Astrocyte of the spinal cord (primary cell): ENCODE data around the gene ZNF584.
"Not testable (repeated sequence)": the region's sequence is repeated elsewhere in the genome, so short reads cannot be mapped to it uniquely, and the experiment has no call there.

Experiments
- DNase-seq: peaks from one replicate; pipeline ENCODE4 v3.0.0; 2011; ENCODE audit warnings: low read depth, low spot score
- H3K4me3 ChIP-seq: 2 replicates; pipeline ENCODE4 v1.5.1; 2011; ENCODE audit warnings: low read depth, mild to moderate bottlenecking, low read length, moderate library complexity
- CTCF ChIP-seq: IDR thresholded peaks from 2 replicates; pipeline ENCODE4 v1.5.1; 2012; ENCODE audit warnings: low read depth, mild to moderate bottlenecking, low read length, inconsistent platforms
- in situ Hi-C: cut with HindIII; loops from 2 replicates; pipeline ENCODE4 v1.10.0; 2017; ENCODE audit warnings: low sequenced_read_pairs

The ZNF584 gene

GRCh38 chr19:58398545-58398944 lies 9.9 kb upstream of the ZNF584 start:
- no peak for TF ChIP-seq CTCF
- in situ Hi-C loops: no loop called here
- DNase-seq: no peak
- H3K4me3 ChIP-seq: no peak overlapping the region

GRCh38 chr19:58399903-58400302 lies 8.5 kb upstream of the ZNF584 start:
- in situ Hi-C loops: no loop called here
- no peak overlapping the region for H3K4me3 ChIP-seq
- DNase-seq: no peak
- TF ChIP-seq CTCF: no peak

GRCh38 chr19:58400316-58400915 lies 8.0 kb upstream of the ZNF584 start:
- DNase-seq: no peak
- in situ Hi-C loops: no loop called here

GRCh38 chr19:58400916-58401839 lies 7.3 kb upstream of the ZNF584 start:
- in situ Hi-C loops: no loop called here
- peak; percentile 2 for TF ChIP-seq CTCF
- DNase-seq: peak; percentile 100
- H3K4me3 ChIP-seq: peak overlapping the region; percentile 69

More at GRCh38 chr19:58400316-58400915, 8.0 kb upstream of the ZNF584 start:
- no peak for TF ChIP-seq CTCF
- H3K4me3 ChIP-seq: peak overlapping the region; percentile 63

- in situ Hi-C loops: no loop called here
- no peak for TF ChIP-seq CTCF
- H3K4me3 ChIP-seq: peak overlapping the region; percentile 69
- no peak for DNase-seq
Measured at GRCh38 chr19:58401840-58402421, 6.5 kb upstream of the ZNF584 start.

GRCh38 chr19:58403920-58404478 lies 4.5 kb upstream of the ZNF584 start:
- in situ Hi-C loops, H3K4me3 ChIP-seq, DNase-seq: not testable (repeated sequence)
